CD4-positive, alpha-beta T cell (primary cell): Measurements from ENCODE around the gene RAB3B. TPM values are rescaled to one million over a fixed set of nuclear protein-coding genes. Genes with fewer than 3 reads are reported as not detected.

Experiments used
- ATAC-seq: fragments of 200-7000 bp; cut with Tn5 transposase; one replicate; pipeline ENCODE4 v1.10.0; 2022; ENCODE audit warnings: mild to moderate bottlenecking; ENCODE audit not compliant: poor library complexity
- CTCF ChIA-PET: fragments of 350-600 bp; sonication (Branson Sonifier 250); formaldehyde crosslinking; loops from one replicate; lab custom pipeline; 2021; ENCODE audit warnings: antibody characterized with exemption, inconsistent platforms; lab: Charles Lee
- POLR2A ChIA-PET: fragments of 350-600 bp; sonication (Branson Sonifier 250); formaldehyde crosslinking; loops from one replicate; lab custom pipeline; 2021; ENCODE audit warnings: antibody characterized with exemption, inconsistent platforms; lab: Charles Lee
- DNase-seq, 14 experiments: peaks; one replicate each; pipeline ENCODE4 v3.0.0-alpha.2; 2013 to 2020; ENCODE audit warnings: mixed read lengths in 2 of 14
- H3K27ac ChIP-seq, 2 donors: one replicate each; pipeline versions ENCODE4 v1.5.1 to v1.7.0; 2013; ENCODE audit warnings: low read length in 2 of 2, low read depth in 1 of 2, mild to moderate bottlenecking in 1 of 2
- H3K27me3 ChIP-seq, 2 experiments: 1 replicate in 1 of 2; 2 replicates in 1 of 2; pipeline versions ENCODE4 v1.6.1 to v1.7.0; 2013; ENCODE audit warnings: low read length in 2 of 2, control low read depth in 1 of 2, mild to moderate bottlenecking in 1 of 2, moderate library complexity in 1 of 2; ENCODE audit not compliant: insufficient read depth in 2 of 2, control insufficient read depth in 1 of 2
- H3K36me3 ChIP-seq: one replicate; pipeline ENCODE4 v1.6.1; 2013; ENCODE audit warnings: low read length, control low read depth; ENCODE audit not compliant: insufficient read depth
- H3K4me1 ChIP-seq: one replicate; pipeline ENCODE4 v1.6.1; 2013; ENCODE audit warnings: low read length, control low read depth; ENCODE audit not compliant: insufficient read depth
- H3K4me3 ChIP-seq: one replicate; pipeline ENCODE4 v1.5.1; 2013; ENCODE audit warnings: mild to moderate bottlenecking, low read length, moderate library complexity
- H3K9me3 ChIP-seq, 2 experiments: 1 replicate in 1 of 2; 2 replicates in 1 of 2; pipeline versions ENCODE4 v1.6.1 to v1.7.0; 2013; ENCODE audit warnings: low read length in 2 of 2, mild to moderate bottlenecking in 2 of 2, control low read depth in 1 of 2, moderate library complexity in 1 of 2; ENCODE audit not compliant: control insufficient read depth in 1 of 2, insufficient read depth in 1 of 2
- H3K27ac Mint-ChIP-seq: one replicate; pipeline ENCODE4 v1.8.0; 2020; ENCODE audit warnings: mixed read lengths
- H3K27me3 Mint-ChIP-seq: one replicate; pipeline ENCODE4 v1.8.0; 2021; ENCODE audit warnings: mixed read lengths
- H3K36me3 Mint-ChIP-seq: one replicate; pipeline ENCODE4 v1.8.0; 2021; ENCODE audit warnings: low read depth, mixed read lengths
- H3K4me1 Mint-ChIP-seq: one replicate; pipeline ENCODE4 v1.8.0; 2021; ENCODE audit warnings: low read depth, mixed read lengths
- H3K4me3 Mint-ChIP-seq: one replicate; pipeline ENCODE4 v1.8.0; 2020; ENCODE audit warnings: mild to moderate bottlenecking, mixed read lengths
- H3K9me3 Mint-ChIP-seq: one replicate; pipeline ENCODE4 v1.8.0; 2020; ENCODE audit warnings: mixed read lengths
- intact Hi-C, 2 experiments: fragments of 100-400 bp; cut with DNase I in 1 of 2; cut with micrococcal nuclease in 1 of 2; formaldehyde crosslinking; loops; one replicate each; pipeline versions ENCODE4 v1.15.1 to v1.9.0; 2023 to 2025; cut with DNase I, micrococcal nuclease
- total RNA-seq, 174 experiments: library from RNA in 2 of 174; stranded (reverse) in 2 of 174; gene quantifications; one replicate each; pipeline ENCODE4 v1.2.3 and lab custom pipeline; 2021 to 2026
- TF ChIP-seq, protein P1 (sequence below): fragments of 200-600 bp; IDR thresholded peaks from one replicate; pipeline ENCODE4 v1.8.0; 2022; ENCODE audit warnings: antibody characterized with exemption, mild to moderate bottlenecking

Gene RAB3B
- total RNA-seq, 2 experiments from 2014 or later: not detected

DNA sequence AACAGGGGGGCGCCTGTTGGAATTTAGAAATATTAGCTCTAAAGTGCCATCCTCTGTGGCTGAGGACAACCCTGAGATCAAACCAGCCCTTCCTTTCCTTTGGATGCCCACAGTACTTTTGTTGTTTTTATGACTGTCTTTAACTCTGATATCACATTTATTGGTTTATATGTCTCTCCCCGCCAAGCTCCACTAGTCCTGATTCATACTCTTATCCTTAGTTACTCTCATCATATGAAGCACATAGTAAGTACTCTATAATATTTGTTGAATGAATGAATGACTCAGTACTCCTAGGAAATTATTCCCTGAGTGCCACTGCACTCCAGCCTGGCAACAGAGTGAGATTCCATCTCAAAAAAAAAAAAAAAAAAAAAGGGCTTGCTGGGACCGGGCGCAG, 89.3 kb downstream of the RAB3B start:
- TF ChIP-seq, protein P1, sequence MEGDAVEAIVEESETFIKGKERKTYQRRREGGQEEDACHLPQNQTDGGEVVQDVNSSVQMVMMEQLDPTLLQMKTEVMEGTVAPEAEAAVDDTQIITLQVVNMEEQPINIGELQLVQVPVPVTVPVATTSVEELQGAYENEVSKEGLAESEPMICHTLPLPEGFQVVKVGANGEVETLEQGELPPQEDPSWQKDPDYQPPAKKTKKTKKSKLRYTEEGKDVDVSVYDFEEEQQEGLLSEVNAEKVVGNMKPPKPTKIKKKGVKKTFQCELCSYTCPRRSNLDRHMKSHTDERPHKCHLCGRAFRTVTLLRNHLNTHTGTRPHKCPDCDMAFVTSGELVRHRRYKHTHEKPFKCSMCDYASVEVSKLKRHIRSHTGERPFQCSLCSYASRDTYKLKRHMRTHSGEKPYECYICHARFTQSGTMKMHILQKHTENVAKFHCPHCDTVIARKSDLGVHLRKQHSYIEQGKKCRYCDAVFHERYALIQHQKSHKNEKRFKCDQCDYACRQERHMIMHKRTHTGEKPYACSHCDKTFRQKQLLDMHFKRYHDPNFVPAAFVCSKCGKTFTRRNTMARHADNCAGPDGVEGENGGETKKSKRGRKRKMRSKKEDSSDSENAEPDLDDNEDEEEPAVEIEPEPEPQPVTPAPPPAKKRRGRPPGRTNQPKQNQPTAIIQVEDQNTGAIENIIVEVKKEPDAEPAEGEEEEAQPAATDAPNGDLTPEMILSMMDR: no peak
- no peaks in the 10 kb centered on the region for H3K9me3 Mint-ChIP-seq
- no peaks in the 10 kb centered on the region for H3K36me3 Mint-ChIP-seq
- ATAC-seq (no peak), DNase-seq (no peak)
- H3K27me3 Mint-ChIP-seq: peaks cover 45% of the 10 kb centered on the region
- Histone ChIP-seq H3K9me3 (no peaks in the 10 kb centered on the region), H3K27me3 (peaks cover 6 to 7% of the 10 kb centered on the region in 2 experiments), H3K4me3 (no peak overlapping the region), H3K4me1 (no peaks in the 10 kb centered on the region), H3K36me3 (no peaks in the 10 kb centered on the region), H3K27ac (no peak overlapping the region)
- no peak overlapping the region for H3K4me3 Mint-ChIP-seq
- CTCF ChIA-PET: no interaction called here
- H3K27ac Mint-ChIP-seq: no peak overlapping the region
- no peaks in the 10 kb centered on the region for H3K4me1 Mint-ChIP-seq
- intact Hi-C loops: no loop called here
- POLR2A ChIA-PET: no interaction called here

DNA sequence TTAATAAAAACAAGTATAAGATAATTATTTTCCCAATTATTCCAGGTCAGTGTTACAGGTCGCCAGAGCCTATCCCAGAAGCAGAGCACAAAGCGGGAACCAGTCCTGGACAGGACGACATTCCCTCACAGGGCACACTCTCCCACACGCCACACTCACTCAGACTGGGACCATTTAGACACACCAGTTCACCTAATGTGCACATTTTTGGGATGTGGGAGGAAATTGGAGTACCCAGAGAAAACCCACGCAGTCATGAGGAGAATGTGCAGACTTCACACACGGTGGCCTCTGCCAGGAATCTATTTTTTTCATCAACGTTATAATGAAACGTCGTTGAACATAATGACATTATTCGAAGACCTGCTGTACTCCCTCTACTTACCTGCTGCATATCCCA, 91.5 kb downstream of the RAB3B start:
- Histone ChIP-seq H3K27me3 (peaks cover 9 to 11% of the 10 kb centered on the region in 2 experiments), H3K4me3 (no peak overlapping the region), H3K4me1 (no peaks in the 10 kb centered on the region), H3K9me3 (no peaks in the 10 kb centered on the region), H3K27ac (no peak overlapping the region), H3K36me3 (no peaks in the 10 kb centered on the region)
- ChIA-PET POLR2A (no interaction called here), CTCF (no interaction called here)
- DNase-seq: no peak
- TF ChIP-seq, protein P1: no peak
- H3K9me3 Mint-ChIP-seq: no peaks in the 10 kb centered on the region
- intact Hi-C loops: loop anchor here in 1 of 2 experiments (5.0 kb wide), 2 partner anchors 398 to 848 kb away; no protein-coding TSS in a partner anchor
- no peaks in the 10 kb centered on the region for H3K4me1 Mint-ChIP-seq
- no peak overlapping the region for H3K27ac Mint-ChIP-seq
- no peaks in the 10 kb centered on the region for H3K36me3 Mint-ChIP-seq
- peaks cover 52% of the 10 kb centered on the region for H3K27me3 Mint-ChIP-seq
- ATAC-seq: no peak
- H3K4me3 Mint-ChIP-seq: no peak overlapping the region

DNA sequence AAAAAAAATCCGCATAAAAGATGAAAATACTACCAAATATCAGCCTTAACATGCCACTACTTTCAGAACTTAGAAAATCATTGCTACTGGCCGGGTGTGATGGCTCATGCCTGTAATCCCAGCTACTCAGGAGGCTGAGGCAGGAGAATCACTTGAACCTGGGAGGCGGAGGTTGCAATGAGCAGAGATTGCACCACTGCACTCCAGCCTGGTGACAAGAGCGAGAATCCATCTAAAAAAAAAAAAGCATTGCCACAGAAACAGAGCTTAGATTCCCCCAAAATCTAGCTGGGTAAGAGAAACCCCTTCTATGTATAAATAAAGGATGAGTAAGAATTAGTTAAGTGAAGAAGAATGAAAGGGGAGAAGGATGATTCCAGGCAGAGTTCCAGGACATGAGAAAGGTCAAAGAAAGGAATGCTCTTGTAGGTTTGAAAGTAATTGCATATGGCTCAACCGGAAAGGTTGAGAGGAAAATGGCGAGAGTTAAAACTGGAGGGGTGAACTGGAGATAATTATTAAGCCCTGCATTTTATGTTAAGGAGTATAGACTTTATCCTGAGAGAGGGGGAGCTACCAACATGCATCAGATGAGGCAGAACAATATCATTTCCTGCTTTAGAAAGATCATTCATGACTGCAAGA, 92.3 kb downstream of the RAB3B start:
- TF ChIP-seq, protein P1: no peak
- no peak overlapping the region for H3K27ac Mint-ChIP-seq
- POLR2A ChIA-PET: no interaction called here
- Histone ChIP-seq H3K27me3 (peaks cover 9 to 11% of the 10 kb centered on the region in 2 experiments), H3K27ac (no peak overlapping the region), H3K4me1 (no peaks in the 10 kb centered on the region), H3K9me3 (no peaks in the 10 kb centered on the region), H3K4me3 (no peak overlapping the region), H3K36me3 (no peaks in the 10 kb centered on the region)
- no peaks in the 10 kb centered on the region for H3K9me3 Mint-ChIP-seq
- no peak for ATAC-seq
- no peaks in the 10 kb centered on the region for H3K4me1 Mint-ChIP-seq
- DNase-seq: no peak
- CTCF ChIA-PET: interaction anchor here (2.0 kb wide), 1 partner anchor 104 kb away, joined by 6 read pairs; no protein-coding TSS in a partner anchor
- intact Hi-C loops: loop anchor here in 1 of 2 experiments (5.0 kb wide), 2 partner anchors 399 to 849 kb away; no protein-coding TSS in a partner anchor
- no peaks in the 10 kb centered on the region for H3K36me3 Mint-ChIP-seq
- peaks cover 61% of the 10 kb centered on the region for H3K27me3 Mint-ChIP-seq
- H3K4me3 Mint-ChIP-seq: no peak overlapping the region
